HT1080 (cell line): ENCODE measurements around the gene PDE6A. TPM values are rescaled to one million over a fixed set of nuclear protein-coding genes. Genes with fewer than 3 reads are reported as not detected.

ENCODE experiments used
- DNase-seq: peaks from one replicate; pipeline ENCODE4 v3.0.0-alpha.2; 2015; ENCODE audit warnings: low read depth
- total RNA-seq: library from RNA; depleted of rRNA; stranded (reverse); fragments of >200 nt; shearing (Covaris generic); gene quantifications from 2 replicates; pipeline ENCODE4 v1.2.3, GENCODE V29; 2014

The PDE6A gene
- total RNA-seq, 1 experiment from 2014 or later = not detected

- no peak for DNase-seq
Observed at GRCh38 chr5:149930749-149931574, 13.6 kb downstream of the PDE6A start.

- no peak for DNase-seq
Observed at GRCh38 chr5:149930043-149930748, 14.4 kb downstream of the PDE6A start.

GRCh38 chr5:149924486-149924885, 20.1 kb downstream of the PDE6A start:
- no peak for DNase-seq

- no peak for DNase-seq
Observed at GRCh38 chr5:149922950-149923349, 21.6 kb downstream of the PDE6A start.

DNA sequence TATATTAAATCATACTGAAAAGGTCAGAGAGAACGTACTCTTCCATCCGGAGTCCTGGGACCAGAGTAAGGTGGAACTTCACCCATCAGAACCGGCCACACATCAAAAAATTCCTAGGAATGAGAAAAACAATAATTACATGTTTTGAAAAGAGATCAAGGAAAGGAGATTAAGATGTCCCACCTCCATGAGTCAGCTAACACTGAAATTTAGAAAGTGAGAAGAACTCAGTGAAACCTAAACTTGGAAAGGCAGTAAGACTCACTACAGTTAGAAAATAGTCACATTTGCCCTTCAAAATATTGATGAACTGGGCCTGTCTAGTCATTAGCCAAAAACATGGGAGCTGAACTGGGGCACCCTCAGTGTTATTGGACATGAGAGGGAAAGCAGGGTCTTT, 23.0 kb downstream of the PDE6A start:
- DNase-seq = no peak

- DNase-seq = no peak
Observed at GRCh38 chr5:149917073-149917676, 27.4 kb downstream of the PDE6A start.

DNA sequence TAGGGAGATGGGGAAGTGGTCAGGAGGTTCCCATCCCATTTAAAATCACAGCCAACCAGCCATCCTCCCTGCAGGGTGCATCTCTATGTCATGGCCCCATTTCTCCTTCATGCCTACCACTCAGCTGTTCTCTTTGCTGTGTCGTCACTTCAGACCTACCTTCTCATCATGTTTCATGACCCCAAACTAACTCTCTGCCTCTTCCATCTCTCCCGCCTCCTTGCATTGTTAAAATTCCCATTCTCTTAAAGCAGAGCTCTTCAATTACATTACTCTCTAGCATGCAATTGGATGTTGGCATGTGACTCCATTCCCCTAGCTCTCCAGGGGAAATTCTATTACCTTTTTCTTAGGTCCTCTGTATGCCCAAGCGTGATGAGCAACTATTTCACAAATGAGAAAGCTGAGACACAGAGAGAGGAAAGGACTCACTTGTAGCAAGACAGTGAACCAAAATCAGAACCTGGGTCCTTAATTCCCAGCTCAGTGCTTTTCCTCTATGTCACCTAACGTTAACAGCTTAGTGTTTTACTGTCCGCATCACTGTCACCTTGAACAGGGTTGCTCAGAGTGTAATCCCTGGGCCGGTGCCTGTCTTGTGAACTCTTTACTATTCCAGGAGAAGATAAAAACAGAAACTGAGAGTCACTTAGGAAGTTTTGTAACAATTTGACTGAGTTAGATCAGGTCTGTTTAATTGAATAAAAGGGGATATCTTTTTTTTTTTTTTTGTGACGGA, 28.1 kb downstream of the PDE6A start:
- no peak for DNase-seq

GRCh38 chr5:149915392-149916260, 29.0 kb downstream of the PDE6A start:
- peak; percentile 34 for DNase-seq

- DNase-seq = peak; percentile 55
Observed at GRCh38 chr5:149913436-149914419, 30.9 kb downstream of the PDE6A start.

- no peak for DNase-seq
Observed at GRCh38 chr5:149912226-149912871, 32.2 kb downstream of the PDE6A start.

DNA sequence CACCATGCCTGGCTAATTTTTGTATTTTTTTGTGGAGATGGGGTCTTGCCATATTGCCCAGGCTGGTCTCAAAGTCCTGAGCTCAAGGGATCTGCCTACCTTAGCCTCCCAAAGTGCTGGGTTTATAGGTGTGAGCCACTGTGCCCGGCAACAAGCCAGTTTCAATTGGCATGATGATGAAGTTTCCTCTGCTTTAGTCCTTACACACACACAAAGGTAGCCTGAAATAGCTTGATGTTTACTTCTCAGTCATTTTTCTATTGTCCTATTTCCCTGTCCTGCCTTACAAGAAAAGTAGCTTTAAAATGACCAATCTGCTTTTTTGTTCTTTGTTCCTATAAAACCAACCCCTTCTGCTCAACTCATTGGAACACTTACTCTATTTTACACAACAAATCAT, 33.6 kb downstream of the PDE6A start:
- DNase-seq = no peak

GRCh38 chr5:149907828-149908227, 36.8 kb downstream of the PDE6A start:
- no peak for DNase-seq

GRCh38 chr5:149904977-149905376, 39.6 kb downstream of the PDE6A start:
- DNase-seq = peak; percentile 17

DNA sequence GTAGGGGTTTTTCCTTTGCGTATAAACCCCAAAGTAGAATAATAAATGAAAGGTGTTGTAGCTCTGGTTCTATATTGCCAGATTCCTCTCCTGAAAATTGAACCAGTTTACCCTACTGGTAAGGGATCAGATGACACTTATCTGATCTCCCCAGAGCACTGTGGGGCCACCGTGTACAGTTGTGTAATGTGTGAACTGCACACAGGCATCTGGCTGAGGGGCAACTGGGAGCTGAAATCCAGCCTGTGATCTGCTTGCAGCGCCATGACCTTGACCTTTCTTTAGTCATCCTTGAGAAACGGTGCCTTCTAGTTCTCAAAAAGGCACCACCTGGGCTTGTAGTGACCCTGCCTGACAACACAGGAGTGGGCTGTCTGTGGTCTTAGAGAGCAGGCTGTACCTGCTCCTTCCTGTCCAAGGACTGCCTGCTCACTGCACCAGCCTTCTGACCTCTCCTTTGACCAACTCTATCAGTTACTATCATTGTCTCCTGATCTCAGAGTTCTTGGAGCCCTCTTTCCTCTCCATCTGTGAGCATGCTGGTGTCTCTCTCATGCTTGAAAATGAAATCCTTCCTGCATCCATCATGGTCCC, 40.2 kb downstream of the PDE6A start:
- no peak for DNase-seq

DNA sequence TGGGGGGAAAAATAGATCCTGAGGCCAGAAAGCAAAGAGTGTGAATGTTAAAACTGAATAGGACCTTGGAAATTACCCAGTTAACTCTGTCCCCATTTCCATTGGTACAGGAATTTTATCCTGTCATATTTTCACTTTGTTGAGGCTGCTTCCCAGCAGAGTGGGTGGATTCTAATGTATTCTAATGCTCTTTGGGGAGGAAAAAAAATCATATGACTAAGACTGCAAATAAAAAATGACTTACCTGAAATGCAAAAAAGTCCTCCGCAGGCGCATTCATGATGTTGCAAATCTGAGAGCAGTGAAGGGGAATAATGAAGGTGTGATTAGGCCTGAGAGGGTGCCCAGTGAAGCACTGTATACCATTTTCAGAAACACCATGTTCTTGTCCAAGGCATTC, 41.2 kb downstream of the PDE6A start:
- DNase-seq = no peak

GRCh38 chr5:149902177-149902576, 42.4 kb downstream of the PDE6A start:
- DNase-seq = no peak

- DNase-seq = no peak
Observed at GRCh38 chr5:149901511-149901910, 43.1 kb downstream of the PDE6A start.

DNA sequence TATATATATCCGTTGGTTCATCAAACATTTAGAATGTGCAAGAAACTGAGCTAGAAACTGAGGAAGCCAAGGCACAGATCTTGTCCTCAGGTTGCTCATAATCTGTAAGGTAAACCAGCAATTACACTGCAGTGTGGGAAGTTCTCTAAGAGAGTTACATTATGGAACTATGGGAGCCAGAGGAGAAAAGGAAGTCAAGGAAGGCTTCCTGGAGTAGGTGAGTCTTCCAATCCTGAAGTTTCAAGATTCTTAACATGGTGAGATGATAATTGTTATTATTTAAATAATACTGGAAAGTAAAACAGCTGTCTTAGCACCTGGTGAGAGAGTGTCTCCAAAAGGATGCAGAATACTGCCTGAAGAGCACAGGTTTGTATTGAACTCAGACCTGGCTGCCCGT, 44.2 kb downstream of the PDE6A start:
- DNase-seq = no peak

GRCh38 chr5:149898811-149899210, 45.8 kb downstream of the PDE6A start:
- no peak for DNase-seq
